Suprapubic skin (tissue), 4 donors: ENCODE data around the gene SMARCC1. TPM values are rescaled to one million over a fixed set of nuclear protein-coding genes. Genes with fewer than 3 reads are reported as not detected.
"Not testable (repeated sequence)": the region's sequence is repeated elsewhere in the genome, so short reads cannot be mapped to it uniquely, and the experiment has no call there.

Experiments
- DNase-seq, 2 donors: peaks; one replicate each; pipeline ENCODE4 v3.0.0-alpha.2; 2019; ENCODE audit warnings: low spot score in 2 of 2
- H3K27ac ChIP-seq: fragments of 200-600 bp; sonication (generic); one replicate; pipeline ENCODE4 v1.5.1; 2019
- H3K27me3 ChIP-seq: fragments of 200-600 bp; sonication (generic); one replicate; pipeline ENCODE4 v1.5.1; 2019
- H3K36me3 ChIP-seq: fragments of 200-600 bp; sonication (generic); one replicate; pipeline ENCODE4 v1.5.1; 2019
- H3K4me1 ChIP-seq: fragments of 200-600 bp; sonication (generic); one replicate; pipeline ENCODE4 v1.5.1; 2019
- H3K4me3 ChIP-seq: fragments of 200-600 bp; sonication (generic); one replicate; pipeline ENCODE4 v1.5.1; 2019; ENCODE audit warnings: mild to moderate bottlenecking
- H3K9me3 ChIP-seq: fragments of 200-600 bp; sonication (generic); one replicate; pipeline ENCODE4 v1.5.1; 2019
- EP300 ChIP-seq: sonication (generic); formaldehyde crosslinking; IDR thresholded peaks from one replicate; pipeline ENCODE4 v1.6.1; 2017; ENCODE audit warnings: antibody characterized with exemption
- POLR2A ChIP-seq, 2 donors: fragments of 450-650 bp; IDR thresholded peaks; one replicate each; pipeline ENCODE4 v1.6.1; 2017; ENCODE audit warnings: antibody characterized with exemption in 2 of 2, mild to moderate bottlenecking in 2 of 2, moderate library complexity in 2 of 2
- POLR2AphosphoS5 ChIP-seq, 3 donors: sonication (generic); formaldehyde crosslinking; IDR thresholded peaks; one replicate each; pipeline ENCODE4 v1.6.1; 2017; ENCODE audit warnings: antibody characterized with exemption in 3 of 3
- WGBS: methylation state at CpG from one replicate; pipeline ENCODE4 v1.1.5; 2018; 5-methylcytosine and 5-hydroxymethylcytosine counted together
- total RNA-seq, 4 donors: library from RNA; depleted of rRNA; stranded (reverse); fragments of >200 nt; gene quantifications; one replicate each; pipeline ENCODE4 v1.1.0, GENCODE V29; 2016
- TF ChIP-seq, protein P1 (sequence below), 2 donors: fragments of 200-600 bp in 1 of 2; fragments of 450-650 bp in 1 of 2; sonication (generic) in 1 of 2; IDR thresholded peaks; one replicate each; pipeline ENCODE4 v1.5.1; 2016 to 2019; ENCODE audit warnings: antibody characterized with exemption in 2 of 2, mild to moderate bottlenecking in 1 of 2, moderate library complexity in 1 of 2

SMARCC1 gene
- total RNA-seq, 4 donors from 2014 or later = 41.0 to 75.5 (median 58.1) TPM

DNA sequence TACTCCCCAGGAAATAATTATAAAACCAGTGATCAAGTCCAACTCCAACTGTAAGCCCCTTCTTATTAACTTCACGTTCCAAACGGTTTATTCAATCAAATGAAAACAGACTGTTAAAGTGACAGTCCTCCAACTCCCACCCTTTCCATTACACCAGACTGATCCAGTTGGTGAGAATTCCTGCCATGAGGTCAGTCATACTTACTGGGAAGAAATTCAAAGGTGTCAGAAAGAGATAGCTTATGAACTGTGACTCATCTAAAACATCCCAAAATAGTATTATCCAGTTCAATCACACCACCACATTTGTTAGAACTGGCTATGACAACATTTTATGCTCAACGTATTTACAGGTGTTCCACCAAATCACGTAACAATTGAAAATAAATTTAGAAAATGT is 19.5 kb downstream of the SMARCC1 start:
- TF ChIP-seq, protein P1, sequence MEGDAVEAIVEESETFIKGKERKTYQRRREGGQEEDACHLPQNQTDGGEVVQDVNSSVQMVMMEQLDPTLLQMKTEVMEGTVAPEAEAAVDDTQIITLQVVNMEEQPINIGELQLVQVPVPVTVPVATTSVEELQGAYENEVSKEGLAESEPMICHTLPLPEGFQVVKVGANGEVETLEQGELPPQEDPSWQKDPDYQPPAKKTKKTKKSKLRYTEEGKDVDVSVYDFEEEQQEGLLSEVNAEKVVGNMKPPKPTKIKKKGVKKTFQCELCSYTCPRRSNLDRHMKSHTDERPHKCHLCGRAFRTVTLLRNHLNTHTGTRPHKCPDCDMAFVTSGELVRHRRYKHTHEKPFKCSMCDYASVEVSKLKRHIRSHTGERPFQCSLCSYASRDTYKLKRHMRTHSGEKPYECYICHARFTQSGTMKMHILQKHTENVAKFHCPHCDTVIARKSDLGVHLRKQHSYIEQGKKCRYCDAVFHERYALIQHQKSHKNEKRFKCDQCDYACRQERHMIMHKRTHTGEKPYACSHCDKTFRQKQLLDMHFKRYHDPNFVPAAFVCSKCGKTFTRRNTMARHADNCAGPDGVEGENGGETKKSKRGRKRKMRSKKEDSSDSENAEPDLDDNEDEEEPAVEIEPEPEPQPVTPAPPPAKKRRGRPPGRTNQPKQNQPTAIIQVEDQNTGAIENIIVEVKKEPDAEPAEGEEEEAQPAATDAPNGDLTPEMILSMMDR (IDR thresholded peaks at IDR 0.05) = no peak
- TF ChIP-seq POLR2A (IDR thresholded peaks at IDR 0.05) (no peak), POLR2AphosphoS5 (IDR thresholded peaks at IDR 0.05) (no peak), EP300 (no peak)
- no peaks in the 10 kb centered on the region for H3K27me3 ChIP-seq
- 53% methylated on average over 4 of the region's 4 CpGs for WGBS
- no peak for DNase-seq
- H3K36me3 ChIP-seq = peaks cover 17% of the 10 kb centered on the region
- H3K9me3 ChIP-seq = no peaks in the 10 kb centered on the region
- no peak overlapping the region for H3K4me3 ChIP-seq
- peaks cover 4% of the 10 kb centered on the region for H3K4me1 ChIP-seq
- H3K27ac ChIP-seq = no peak overlapping the region

DNA sequence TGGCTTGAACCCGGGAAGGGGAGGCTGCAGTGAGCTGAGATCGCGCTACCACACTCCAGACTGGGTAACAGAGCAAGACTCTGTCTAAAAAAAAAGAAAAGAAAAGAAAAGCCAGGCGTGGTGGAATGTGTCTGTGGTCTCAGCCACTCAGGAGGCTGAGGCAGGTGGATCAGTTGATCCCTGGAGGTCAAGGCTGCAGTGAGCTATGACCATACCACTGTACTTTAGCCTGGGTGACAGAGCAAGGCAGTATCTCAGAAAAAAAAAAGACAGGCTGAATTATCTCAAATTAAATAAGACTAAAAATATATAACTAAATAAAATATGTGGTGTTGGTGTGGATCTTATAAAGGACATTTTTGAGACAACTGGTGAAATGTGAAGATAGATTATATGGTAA is 20.6 kb downstream of the SMARCC1 start:
- 93% methylated on average over 4 of the region's 4 CpGs for WGBS
- no peaks in the 10 kb centered on the region for H3K27me3 ChIP-seq
- TF ChIP-seq POLR2AphosphoS5 (IDR thresholded peaks at IDR 0.05) (no peak), EP300 (no peak), POLR2A (IDR thresholded peaks at IDR 0.05) (no peak)

GRCh38 chr3:47760207-47760606 is 21.5 kb downstream of the SMARCC1 start:
- not testable (repeated sequence) for H3K4me3 ChIP-seq, H3K9me3 ChIP-seq, H3K27me3 ChIP-seq, H3K4me1 ChIP-seq, DNase-seq, H3K27ac ChIP-seq
- WGBS = 94% methylated on average over 4 of the region's 4 CpGs
- H3K36me3 ChIP-seq = peaks cover 21% of the 10 kb centered on the region

More for the DNA sequence above, 20.6 kb downstream of the SMARCC1 start:
- Histone ChIP-seq H3K4me3 (no peak overlapping the region), H3K9me3 (no peaks in the 10 kb centered on the region), H3K36me3 (peaks cover 21% of the 10 kb centered on the region), H3K4me1 (peaks cover 4% of the 10 kb centered on the region), H3K27ac (no peak overlapping the region)
- no peak for DNase-seq

- no peaks in the 10 kb centered on the region for H3K9me3 ChIP-seq
- H3K27me3 ChIP-seq = no peaks in the 10 kb centered on the region
- no peak for DNase-seq
- TF ChIP-seq POLR2A (IDR thresholded peaks at IDR 0.05) (no peak), EP300 (no peak), POLR2AphosphoS5 (IDR thresholded peaks at IDR 0.05) (no peak)
- TF ChIP-seq, protein P1 (IDR thresholded peaks at IDR 0.05) = no peak
- H3K4me3 ChIP-seq = no peak overlapping the region
- WGBS = 88% methylated on average over 14 of the region's 14 CpGs
- no peak overlapping the region for H3K27ac ChIP-seq
- H3K4me1 ChIP-seq = peaks cover 4% of the 10 kb centered on the region
- H3K36me3 ChIP-seq = peaks cover 19% of the 10 kb centered on the region
Observed at GRCh38 chr3:47758261-47759025, 23.2 kb downstream of the SMARCC1 start.

- TF ChIP-seq POLR2AphosphoS5 (IDR thresholded peaks at IDR 0.05) (no peak), EP300 (no peak)
- 80% methylated on average over 3 of the region's 3 CpGs for WGBS
- Histone ChIP-seq H3K4me3 (no peak overlapping the region), H3K9me3 (no peaks in the 10 kb centered on the region), H3K27me3 (no peaks in the 10 kb centered on the region), H3K4me1 (no peaks in the 10 kb centered on the region), H3K36me3 (peaks cover 12% of the 10 kb centered on the region), H3K27ac (no peak overlapping the region)
- no peak for DNase-seq
Observed at GRCh38 chr3:47752716-47753115, 29.0 kb downstream of the SMARCC1 start.

GRCh38 chr3:47750811-47751354 is 30.8 kb downstream of the SMARCC1 start:
- not testable (repeated sequence) for H3K36me3 ChIP-seq, H3K27ac ChIP-seq, DNase-seq, H3K4me1 ChIP-seq, H3K4me3 ChIP-seq, H3K9me3 ChIP-seq, H3K27me3 ChIP-seq
- WGBS = 96% methylated on average over 10 of the region's 12 CpGs

DNA sequence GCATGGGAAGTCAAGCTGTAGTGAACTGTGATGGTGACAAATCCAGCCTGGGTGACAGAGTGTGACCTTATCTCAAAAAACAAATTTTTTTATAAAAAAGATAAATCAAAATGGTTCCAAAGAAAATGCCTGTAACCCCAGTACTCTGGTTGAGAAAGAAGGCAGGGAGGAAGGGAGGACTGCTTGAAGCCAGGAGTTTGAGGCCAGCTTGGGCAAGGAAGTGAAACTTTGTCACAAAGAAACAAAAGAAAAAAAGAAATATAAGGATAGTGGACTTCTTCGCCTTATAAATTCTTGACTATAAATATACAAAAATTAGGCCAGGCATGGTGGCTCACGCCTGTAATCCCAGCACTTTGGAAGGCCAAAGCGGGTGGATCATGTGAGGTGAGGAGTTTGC is 34.1 kb downstream of the SMARCC1 start:
- Histone ChIP-seq H3K9me3 (no peaks in the 10 kb centered on the region), H3K27ac (no peak overlapping the region), H3K27me3 (no peaks in the 10 kb centered on the region), H3K4me1 (no peaks in the 10 kb centered on the region), H3K36me3 (peaks cover 15% of the 10 kb centered on the region), H3K4me3 (no peak overlapping the region)
- TF ChIP-seq, protein P1 (IDR thresholded peaks at IDR 0.05) = no peak
- TF ChIP-seq POLR2A (IDR thresholded peaks at IDR 0.05) (no peak), EP300 (no peak), POLR2AphosphoS5 (IDR thresholded peaks at IDR 0.05) (no peak)
- no peak for DNase-seq
- 95% methylated on average over 3 of the region's 3 CpGs for WGBS
